ENCODE measurements around the gene PLEKHA7.
"Not testable (repeated sequence)": the region's sequence is repeated elsewhere in the genome, so short reads cannot be mapped to it uniquely, and the experiment has no call there.

Gene PLEKHA7

GRCh38 chr11:16874275-16874975 lies 139.8 kb downstream of the PLEKHA7 start:
- no peak for FAIRE-seq

- no peak for FAIRE-seq
These were observed 140.9 kb downstream of the PLEKHA7 start for GRCh38 chr11:16873289-16873688.

GRCh38 chr11:16871368-16871767 lies 142.8 kb downstream of the PLEKHA7 start:
- no peak for FAIRE-seq

GRCh38 chr11:16867097-16867496 lies 147.1 kb downstream of the PLEKHA7 start:
- FAIRE-seq, result no peak

- FAIRE-seq, result not testable (repeated sequence)
These were observed 149.8 kb downstream of the PLEKHA7 start for GRCh38 chr11:16864428-16864827.

GRCh38 chr11:16863389-16863788 lies 150.8 kb downstream of the PLEKHA7 start:
- no peak for FAIRE-seq

- no peak for FAIRE-seq
These were observed 151.5 kb downstream of the PLEKHA7 start for GRCh38 chr11:16862726-16863125.

GRCh38 chr11:16861862-16862261 lies 152.4 kb downstream of the PLEKHA7 start:
- FAIRE-seq, result no peak

GRCh38 chr11:16860617-16861016 lies 153.6 kb downstream of the PLEKHA7 start:
- FAIRE-seq, result no peak

- no peak for FAIRE-seq
These were observed 154.6 kb downstream of the PLEKHA7 start for GRCh38 chr11:16859651-16860050.

- FAIRE-seq, result no peak
These were observed 157.0 kb downstream of the PLEKHA7 start for GRCh38 chr11:16857186-16857585.

GRCh38 chr11:16856022-16856471 lies 158.2 kb downstream of the PLEKHA7 start:
- FAIRE-seq, result no peak

- no peak for FAIRE-seq
These were observed 159.2 kb downstream of the PLEKHA7 start for GRCh38 chr11:16854979-16855378.

GRCh38 chr11:16853859-16854258 lies 160.4 kb downstream of the PLEKHA7 start:
- no peak for FAIRE-seq

GRCh38 chr11:16853266-16853665 lies 160.9 kb downstream of the PLEKHA7 start:
- no peak for FAIRE-seq

GRCh38 chr11:16846305-16846704 lies 167.9 kb downstream of the PLEKHA7 start:
- FAIRE-seq, result no peak

GRCh38 chr11:16844268-16844771 lies 169.9 kb downstream of the PLEKHA7 start:
- no peak for FAIRE-seq

- FAIRE-seq, result no peak
These were observed 170.9 kb downstream of the PLEKHA7 start for GRCh38 chr11:16843294-16843693.

GRCh38 chr11:16841984-16842383 lies 172.2 kb downstream of the PLEKHA7 start:
- FAIRE-seq, result no peak

- no peak for FAIRE-seq
These were observed 172.7 kb downstream of the PLEKHA7 start for GRCh38 chr11:16841481-16841880.

GRCh38 chr11:16840951-16841350 lies 173.3 kb downstream of the PLEKHA7 start:
- no peak for FAIRE-seq

- FAIRE-seq, result no peak
These were observed 174.4 kb downstream of the PLEKHA7 start for GRCh38 chr11:16839821-16840220.

GRCh38 chr11:16834384-16834783 lies 179.8 kb downstream of the PLEKHA7 start:
- no peak for FAIRE-seq

GRCh38 chr11:16833026-16833425 lies 181.2 kb downstream of the PLEKHA7 start:
- no peak for FAIRE-seq

GRCh38 chr11:16832193-16832539 lies 182.0 kb downstream of the PLEKHA7 start:
- FAIRE-seq, result no peak

Measured in TTC549 (cell line).